NT2/D1 (cell line): ENCODE data around the gene SHISA6.

Source experiments
- DNase-seq: peaks from one replicate; pipeline ENCODE4 v3.0.0-alpha.2; 2011; ENCODE audit warnings: low read depth, low spot score
- H3K27me3 ChIP-seq: 2 replicates; pipeline ENCODE4 v1.6.0; 2011; ENCODE audit warnings: mild to moderate bottlenecking; ENCODE audit not compliant: insufficient read length, insufficient read depth
- H3K36me3 ChIP-seq: 2 replicates; pipeline ENCODE4 v1.6.1; 2011; ENCODE audit warnings: mild to moderate bottlenecking, low read length, mixed read lengths; ENCODE audit not compliant: insufficient read depth, insufficient read length
- H3K4me1 ChIP-seq: 2 replicates; pipeline ENCODE4 v1.5.1; 2011; ENCODE audit not compliant: insufficient read depth, insufficient read length
- H3K4me3 ChIP-seq: 2 replicates; pipeline ENCODE4 v1.5.1; 2011; ENCODE audit warnings: low read depth; ENCODE audit not compliant: insufficient read length
- H3K9ac ChIP-seq: 2 replicates; pipeline ENCODE4 v1.6.0; 2011; ENCODE audit warnings: low read depth; ENCODE audit not compliant: insufficient read length
- H3K9me3 ChIP-seq: 2 replicates; pipeline ENCODE4 v1.5.1; 2011; ENCODE audit warnings: mild to moderate bottlenecking, low read length; ENCODE audit not compliant: insufficient read depth
- SUZ12 ChIP-seq: IDR thresholded peaks from 2 replicates; pipeline ENCODE4 v1.6.1; 2011; ENCODE audit not compliant: insufficient read length, insufficient read depth; ENCODE audit errors: extremely low read depth
- YY1 ChIP-seq: IDR thresholded peaks from 2 replicates; pipeline ENCODE4 v1.6.1; 2011; ENCODE audit not compliant: insufficient read length, insufficient read depth
- ZNF274 ChIP-seq: IDR thresholded peaks from 2 replicates; pipeline ENCODE4 v1.6.1; 2011; ENCODE audit warnings: mild to moderate bottlenecking, low read depth, low read length

Gene SHISA6

GRCh38 chr17:11580677-11581076, 339.7 kb downstream of the SHISA6 start:
- Histone ChIP-seq H3K36me3 (no peaks in the 10 kb centered on the region), H3K4me1 (no peaks in the 10 kb centered on the region), H3K9me3 (peaks cover 6% of the 10 kb centered on the region; the same call in 1 of the 2 replicates), H3K27me3 (no peaks in the 10 kb centered on the region), H3K9ac (no peak overlapping the region), H3K4me3 (no peak overlapping the region)
- TF ChIP-seq YY1 = no peak
- TF ChIP-seq ZNF274 = no peak
- TF ChIP-seq SUZ12 = no peak
- no peak for DNase-seq

- TF ChIP-seq YY1 = no peak
- TF ChIP-seq SUZ12 = no peak
- no peak for TF ChIP-seq ZNF274
- Histone ChIP-seq H3K4me3 (no peak overlapping the region), H3K4me1 (no peaks in the 10 kb centered on the region), H3K27me3 (no peaks in the 10 kb centered on the region), H3K36me3 (no peaks in the 10 kb centered on the region), H3K9me3 (peaks cover 6% of the 10 kb centered on the region; the same call in 1 of the 2 replicates), H3K9ac (no peak overlapping the region)
- DNase-seq = no peak
Measured at GRCh38 chr17:11582217-11582616, 341.2 kb downstream of the SHISA6 start.

- Histone ChIP-seq H3K27me3 (no peaks in the 10 kb centered on the region), H3K4me3 (no peak overlapping the region), H3K9me3 (peaks cover 6% of the 10 kb centered on the region; the same call in 1 of the 2 replicates), H3K9ac (no peak overlapping the region), H3K36me3 (no peaks in the 10 kb centered on the region), H3K4me1 (no peaks in the 10 kb centered on the region)
- no peak for DNase-seq
- TF ChIP-seq YY1 = no peak
- TF ChIP-seq ZNF274 = no peak
Measured at GRCh38 chr17:11583306-11583992, 342.4 kb downstream of the SHISA6 start.

- no peak for TF ChIP-seq ZNF274
- Histone ChIP-seq H3K9ac (no peak overlapping the region), H3K4me1 (no peaks in the 10 kb centered on the region), H3K9me3 (no peaks in the 10 kb centered on the region), H3K4me3 (no peak overlapping the region), H3K27me3 (no peaks in the 10 kb centered on the region), H3K36me3 (no peaks in the 10 kb centered on the region)
- DNase-seq = no peak
Measured at GRCh38 chr17:11589716-11590115, 348.7 kb downstream of the SHISA6 start.

- Histone ChIP-seq H3K9ac (peak within 1 kb of the TSS; percentile 77), H3K4me1 (peaks cover 3% of the 10 kb centered on the region), H3K9me3 (no peaks in the 10 kb centered on the region), H3K36me3 (no peaks in the 10 kb centered on the region), H3K27me3 (peaks cover 13% of the 10 kb centered on the region), H3K4me3 (peak within 1 kb of the TSS; percentile 60)
- TF ChIP-seq SUZ12 (no peak), YY1 (no peak), ZNF274 (no peak)
- peak; percentile 87 for DNase-seq
Measured at GRCh38 chr17:11598274-11599221, 357.5 kb downstream of the SHISA6 start, which contains the start of gene DNAH9. Gene DNAH9, plus strand, starts transcription at chr17:11598470. Its CDS starts 29 bp downstream, at chr17:11598499.

GRCh38 chr17:11601661-11602060, 360.6 kb downstream of the SHISA6 start:
- Histone ChIP-seq H3K4me3 (no peak overlapping the region), H3K36me3 (no peaks in the 10 kb centered on the region), H3K27me3 (peaks cover 13% of the 10 kb centered on the region), H3K9me3 (no peaks in the 10 kb centered on the region), H3K9ac (no peak overlapping the region), H3K4me1 (peaks cover 3% of the 10 kb centered on the region)
- TF ChIP-seq ZNF274 (no peak), SUZ12 (no peak), YY1 (no peak)
- DNase-seq = no peak

- DNase-seq = no peak
- no peaks in the 10 kb centered on the region for H3K4me1 ChIP-seq
- TF ChIP-seq YY1 (no peak), SUZ12 (no peak)
- no peak overlapping the region for H3K9ac ChIP-seq
- no peaks in the 10 kb centered on the region for H3K36me3 ChIP-seq
- H3K27me3 ChIP-seq = no peaks in the 10 kb centered on the region
- no peaks in the 10 kb centered on the region for H3K9me3 ChIP-seq
- H3K4me3 ChIP-seq = no peak overlapping the region
Measured at GRCh38 chr17:11608396-11608795, 367.4 kb downstream of the SHISA6 start.
